ENCODE measurements around the gene SMYD2.

SMYD2 gene

DNA sequence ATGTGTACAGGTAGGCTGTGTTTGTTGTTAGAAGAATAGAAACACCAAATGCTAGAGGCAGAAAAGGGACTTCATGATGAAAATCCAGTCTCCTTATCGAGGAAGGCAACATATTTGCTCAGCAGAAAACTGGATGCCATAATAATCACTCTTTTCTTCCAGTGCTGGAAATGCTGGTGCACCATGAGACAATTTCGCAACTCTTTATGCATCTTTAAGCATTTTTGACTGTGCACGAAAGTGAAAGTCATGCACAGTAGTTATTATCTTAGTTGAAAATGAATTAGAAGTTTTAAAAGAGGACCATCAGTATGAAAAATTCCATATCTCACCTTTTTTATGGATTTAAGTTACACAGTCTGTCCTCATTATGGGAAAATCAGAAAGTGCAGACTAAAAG lies 29.1 kb downstream of the SMYD2 start:
- Histone ChIP-seq H3K27ac (no peak overlapping the region), H3K4me1 (no peaks in the 10 kb centered on the region), H3K9ac (no peak overlapping the region), H3K79me2 (no peaks in the 10 kb centered on the region), H3K4me3 (ENCODE audit: low read depth, low read length) (no peak overlapping the region), H3K27me3 (ENCODE audit: control insufficient read depth, insufficient read depth, low read length) (no peaks in the 10 kb centered on the region), H3K9me3 (ENCODE audit: control insufficient read depth, low read length) (no peaks in the 10 kb centered on the region), H3K36me3 (ENCODE audit: control insufficient read depth, insufficient read depth, low read length) (no peaks in the 10 kb centered on the region), H3K4me2 (ENCODE audit: low read length) (no peak overlapping the region), H2AFZ (no peak overlapping the region)
- TF ChIP-seq, protein P1, sequence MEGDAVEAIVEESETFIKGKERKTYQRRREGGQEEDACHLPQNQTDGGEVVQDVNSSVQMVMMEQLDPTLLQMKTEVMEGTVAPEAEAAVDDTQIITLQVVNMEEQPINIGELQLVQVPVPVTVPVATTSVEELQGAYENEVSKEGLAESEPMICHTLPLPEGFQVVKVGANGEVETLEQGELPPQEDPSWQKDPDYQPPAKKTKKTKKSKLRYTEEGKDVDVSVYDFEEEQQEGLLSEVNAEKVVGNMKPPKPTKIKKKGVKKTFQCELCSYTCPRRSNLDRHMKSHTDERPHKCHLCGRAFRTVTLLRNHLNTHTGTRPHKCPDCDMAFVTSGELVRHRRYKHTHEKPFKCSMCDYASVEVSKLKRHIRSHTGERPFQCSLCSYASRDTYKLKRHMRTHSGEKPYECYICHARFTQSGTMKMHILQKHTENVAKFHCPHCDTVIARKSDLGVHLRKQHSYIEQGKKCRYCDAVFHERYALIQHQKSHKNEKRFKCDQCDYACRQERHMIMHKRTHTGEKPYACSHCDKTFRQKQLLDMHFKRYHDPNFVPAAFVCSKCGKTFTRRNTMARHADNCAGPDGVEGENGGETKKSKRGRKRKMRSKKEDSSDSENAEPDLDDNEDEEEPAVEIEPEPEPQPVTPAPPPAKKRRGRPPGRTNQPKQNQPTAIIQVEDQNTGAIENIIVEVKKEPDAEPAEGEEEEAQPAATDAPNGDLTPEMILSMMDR (IDR thresholded peaks at IDR 0.05): no peak

DNA sequence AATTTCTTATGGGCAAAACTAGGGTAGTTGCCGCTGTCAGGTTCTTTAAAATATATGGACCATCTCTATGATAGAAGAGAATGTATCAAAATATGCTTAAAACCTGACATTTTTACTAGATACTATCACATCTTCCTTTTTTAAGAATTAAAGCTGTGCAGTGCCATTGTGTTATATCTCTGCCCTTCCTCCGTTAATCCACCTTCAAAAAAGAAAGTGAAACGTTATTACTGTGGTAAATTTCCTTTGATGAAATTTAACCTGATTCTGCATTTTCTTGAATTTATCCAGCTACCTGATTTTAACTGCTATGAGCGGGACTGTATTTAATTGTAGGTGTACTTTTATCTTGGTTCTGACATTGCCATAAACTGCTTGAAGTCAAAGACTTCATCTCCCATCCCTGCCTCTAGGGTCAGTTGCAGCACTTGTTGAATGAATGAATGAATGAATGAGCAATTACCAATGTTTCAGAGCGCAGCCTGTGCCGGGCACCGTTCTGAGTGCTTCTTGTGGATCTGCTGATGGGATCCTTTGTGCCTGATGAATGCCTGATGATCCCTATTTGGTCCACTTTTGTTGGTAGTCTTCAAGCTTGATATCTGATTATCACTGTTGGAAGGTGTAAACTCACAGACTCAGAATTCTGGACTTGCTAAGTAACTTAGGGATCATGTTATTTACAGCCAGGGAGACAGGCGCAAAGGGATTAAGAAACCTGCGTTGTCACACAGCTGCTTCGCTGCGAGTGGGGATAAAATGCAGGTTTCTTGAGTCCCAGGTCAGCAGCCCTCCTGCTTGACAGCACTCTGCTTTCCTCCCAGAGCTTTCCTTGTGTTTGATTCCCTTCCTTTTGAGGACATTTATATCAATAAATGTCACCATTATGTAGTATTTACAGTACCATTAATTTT lies 30.1 kb downstream of the SMYD2 start:
- Histone ChIP-seq H3K9me3 (ENCODE audit: control insufficient read depth, low read length) (no peaks in the 10 kb centered on the region), H2AFZ (no peak overlapping the region), H3K4me1 (no peaks in the 10 kb centered on the region), H3K27ac (no peak overlapping the region), H3K4me3 (ENCODE audit: low read depth, low read length) (no peak overlapping the region), H3K36me3 (ENCODE audit: control insufficient read depth, insufficient read depth, low read length) (no peaks in the 10 kb centered on the region), H3K27me3 (ENCODE audit: control insufficient read depth, insufficient read depth, low read length) (no peaks in the 10 kb centered on the region), H3K4me2 (ENCODE audit: low read length) (no peak overlapping the region), H3K79me2 (no peaks in the 10 kb centered on the region), H3K9ac (no peak overlapping the region)
- TF ChIP-seq, protein P1 (IDR thresholded peaks at IDR 0.05): no peak

DNA sequence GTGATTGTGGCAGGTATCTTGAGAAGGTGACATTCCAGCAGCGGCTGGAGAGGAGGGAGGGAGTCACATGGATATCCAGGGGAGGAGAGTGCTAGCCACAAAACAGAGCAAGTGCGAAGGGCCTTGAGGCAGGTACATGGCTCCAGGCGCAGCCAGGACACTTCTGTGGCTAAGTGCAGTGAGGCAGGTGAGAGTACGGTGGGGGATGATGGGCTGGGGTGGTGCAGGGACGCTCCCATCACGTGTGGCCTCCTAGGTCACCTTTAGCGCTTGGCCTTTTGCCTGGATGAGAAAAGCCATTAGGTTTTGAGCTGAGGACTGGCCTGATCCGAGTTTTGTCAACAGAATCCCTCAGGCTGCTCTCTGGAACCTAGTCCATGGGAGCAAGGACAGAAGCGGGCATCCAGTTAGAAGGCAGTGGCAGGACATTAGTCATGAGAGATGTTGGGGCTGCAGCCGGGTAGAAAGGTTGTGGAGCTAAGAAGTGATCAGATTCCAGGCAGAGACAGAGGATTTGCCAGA lies 31.6 kb downstream of the SMYD2 start:
- Histone ChIP-seq H2AFZ (no peak overlapping the region), H3K27me3 (ENCODE audit: control insufficient read depth, insufficient read depth, low read length) (no peaks in the 10 kb centered on the region), H3K27ac (no peak overlapping the region), H3K4me3 (ENCODE audit: low read depth, low read length) (no peak overlapping the region), H3K9me3 (ENCODE audit: control insufficient read depth, low read length) (no peaks in the 10 kb centered on the region), H3K4me1 (no peaks in the 10 kb centered on the region), H3K79me2 (no peaks in the 10 kb centered on the region), H3K4me2 (ENCODE audit: low read length) (no peak overlapping the region), H3K9ac (no peak overlapping the region), H3K36me3 (ENCODE audit: control insufficient read depth, insufficient read depth, low read length) (no peaks in the 10 kb centered on the region)
- TF ChIP-seq, protein P1 (IDR thresholded peaks at IDR 0.05): no peak

DNA sequence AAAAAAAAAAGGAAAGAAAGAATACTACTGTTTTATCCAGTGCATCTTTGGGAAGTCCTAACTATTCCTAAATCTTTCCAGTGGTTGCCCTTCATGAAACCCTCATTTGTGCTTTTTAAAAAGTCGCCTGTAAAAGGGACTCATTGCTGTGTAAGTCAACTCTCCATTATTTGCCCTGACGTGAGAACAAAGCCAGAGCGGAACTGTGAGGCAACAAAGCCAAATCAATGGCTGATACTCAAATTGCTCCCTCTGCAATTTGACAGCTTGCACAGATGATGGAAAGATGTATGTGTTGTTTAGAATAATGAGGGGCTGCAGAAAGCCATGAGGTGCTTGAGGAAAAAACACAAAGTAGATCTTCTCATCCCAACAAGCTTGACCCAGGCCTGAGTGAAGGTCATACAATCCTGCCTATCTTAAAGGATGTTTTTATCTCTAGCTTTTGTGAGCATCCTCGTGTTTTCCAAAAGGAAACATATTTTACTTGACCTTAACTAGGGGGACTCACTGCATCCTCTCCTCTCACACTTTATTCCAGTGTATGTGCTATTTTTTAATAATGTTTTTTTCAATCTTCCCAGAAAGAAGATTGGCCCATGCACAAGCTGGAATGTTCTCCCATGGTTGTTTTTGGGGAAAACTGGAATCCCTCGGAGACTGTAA lies 33.4 kb downstream of the SMYD2 start:
- TF ChIP-seq, protein P1 (IDR thresholded peaks at IDR 0.05): no peak
- no peaks in the 10 kb centered on the region for H3K9me3 ChIP-seq (ENCODE audit: control insufficient read depth, low read length)
- no peak overlapping the region for H3K4me3 ChIP-seq (ENCODE audit: low read depth, low read length)
- H3K4me2 ChIP-seq (ENCODE audit: low read length): no peak overlapping the region
- H3K79me2 ChIP-seq: no peaks in the 10 kb centered on the region
- H3K36me3 ChIP-seq (ENCODE audit: control insufficient read depth, insufficient read depth, low read length): no peaks in the 10 kb centered on the region
- H3K9ac ChIP-seq: no peak overlapping the region
- H3K27me3 ChIP-seq (ENCODE audit: control insufficient read depth, insufficient read depth, low read length): no peaks in the 10 kb centered on the region
- no peaks in the 10 kb centered on the region for H3K4me1 ChIP-seq
- no peak overlapping the region for H2AFZ ChIP-seq
- H3K27ac ChIP-seq: no peak overlapping the region
